ENCODE results near the gene CMTM1.

- TF ChIP-seq CTCF (IDR thresholded peaks at IDR 0.05) (no peak), ZFX (IDR thresholded peaks at IDR 0.05; ENCODE audit: borderline replicate concordance) (no peak)
Measured at GRCh38 chr16:66517586-66518263, 48.5 kb upstream of the CMTM1 start.
